ENCODE data around the gene GBE1. TPM values are rescaled to one million over a fixed set of nuclear protein-coding genes. Genes with fewer than 3 reads are reported as not detected.

The GBE1 gene
- total RNA-seq, 2 donors from 2014 or later: 9.6 to 15.8 TPM

DNA sequence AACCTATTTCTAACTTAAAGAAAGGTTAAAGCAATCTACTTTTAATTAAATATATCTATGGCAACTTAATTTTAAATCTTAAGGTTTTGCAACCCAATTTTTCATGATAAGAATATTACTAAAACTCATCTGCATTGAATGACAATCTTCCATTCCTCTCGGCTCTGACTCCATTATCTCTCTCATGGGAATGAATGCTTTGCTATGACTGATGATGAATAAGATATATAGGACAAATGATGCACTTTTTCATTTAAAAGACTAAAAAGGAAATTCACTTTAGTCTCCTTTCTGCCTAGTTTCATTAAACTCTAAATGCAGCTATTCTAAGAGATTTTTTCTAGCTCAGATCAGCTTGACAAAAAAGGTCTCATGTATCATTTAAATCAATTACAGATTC is 68.7 kb downstream of the GBE1 start:
- Histone ChIP-seq H3K4me1 (no peaks in the 10 kb centered on the region), H3K9me3 (no peaks in the 10 kb centered on the region), H3K4me3 (no peak overlapping the region), H3K27ac (no peak overlapping the region), H3K36me3 (replicated peaks in 1 of 2; ENCODE audit: insufficient read depth in 1 of 2, low read depth in 2 of 2) (no peaks in the 10 kb centered on the region), H3K27me3 (no peaks in the 10 kb centered on the region)
- ATAC-seq: no peak
- no peak for TF ChIP-seq POLR2A (IDR thresholded peaks at IDR 0.05)
- TF ChIP-seq, protein P1, sequence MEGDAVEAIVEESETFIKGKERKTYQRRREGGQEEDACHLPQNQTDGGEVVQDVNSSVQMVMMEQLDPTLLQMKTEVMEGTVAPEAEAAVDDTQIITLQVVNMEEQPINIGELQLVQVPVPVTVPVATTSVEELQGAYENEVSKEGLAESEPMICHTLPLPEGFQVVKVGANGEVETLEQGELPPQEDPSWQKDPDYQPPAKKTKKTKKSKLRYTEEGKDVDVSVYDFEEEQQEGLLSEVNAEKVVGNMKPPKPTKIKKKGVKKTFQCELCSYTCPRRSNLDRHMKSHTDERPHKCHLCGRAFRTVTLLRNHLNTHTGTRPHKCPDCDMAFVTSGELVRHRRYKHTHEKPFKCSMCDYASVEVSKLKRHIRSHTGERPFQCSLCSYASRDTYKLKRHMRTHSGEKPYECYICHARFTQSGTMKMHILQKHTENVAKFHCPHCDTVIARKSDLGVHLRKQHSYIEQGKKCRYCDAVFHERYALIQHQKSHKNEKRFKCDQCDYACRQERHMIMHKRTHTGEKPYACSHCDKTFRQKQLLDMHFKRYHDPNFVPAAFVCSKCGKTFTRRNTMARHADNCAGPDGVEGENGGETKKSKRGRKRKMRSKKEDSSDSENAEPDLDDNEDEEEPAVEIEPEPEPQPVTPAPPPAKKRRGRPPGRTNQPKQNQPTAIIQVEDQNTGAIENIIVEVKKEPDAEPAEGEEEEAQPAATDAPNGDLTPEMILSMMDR (IDR thresholded peaks at IDR 0.05): no peak
- WGBS, 2 donors: 82 to 100% methylated on average over 1 of the region's 1 CpG
- intact Hi-C loops (cut with DNase I): no loop called here
- no peak for DNase-seq

DNA sequence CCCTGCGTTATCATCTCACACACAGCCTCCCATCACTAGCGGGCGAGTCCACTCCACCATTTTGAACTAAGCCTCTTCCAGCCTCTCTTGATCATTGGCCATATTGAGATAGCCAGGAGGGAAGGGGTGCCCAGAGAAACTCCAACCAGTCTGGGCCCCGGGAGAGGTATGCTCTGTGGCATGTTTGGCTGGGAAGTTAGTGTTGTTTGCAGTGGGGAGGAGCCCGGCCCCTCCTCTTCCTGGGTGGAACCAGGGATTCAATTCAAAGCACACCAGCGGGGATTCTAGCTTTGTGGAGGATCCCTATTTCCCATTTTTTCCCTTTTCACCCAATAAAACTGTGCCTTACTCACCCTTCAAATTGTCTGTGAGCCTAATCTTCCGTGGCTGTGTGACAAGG is 71.8 kb downstream of the GBE1 start:
- intact Hi-C loops (cut with DNase I): no loop called here
- ATAC-seq (no peak), DNase-seq (no peak)
- 92 to 95% methylated on average over 7 of the region's 7 CpGs for WGBS, 2 donors
- no peaks in the 10 kb centered on the region for H3K9me3 ChIP-seq
- TF ChIP-seq POLR2A (IDR thresholded peaks at IDR 0.05): no peak
- TF ChIP-seq, protein P1 (IDR thresholded peaks at IDR 0.05): no peak
- no peak overlapping the region for H3K4me3 ChIP-seq
- no peaks in the 10 kb centered on the region for H3K36me3 ChIP-seq (replicated peaks in 1 of 2; ENCODE audit: insufficient read depth in 1 of 2, low read depth in 2 of 2)
- H3K27me3 ChIP-seq: no peaks in the 10 kb centered on the region
- no peak overlapping the region for H3K27ac ChIP-seq
- H3K4me1 ChIP-seq: peaks cover 10% of the 10 kb centered on the region

DNA sequence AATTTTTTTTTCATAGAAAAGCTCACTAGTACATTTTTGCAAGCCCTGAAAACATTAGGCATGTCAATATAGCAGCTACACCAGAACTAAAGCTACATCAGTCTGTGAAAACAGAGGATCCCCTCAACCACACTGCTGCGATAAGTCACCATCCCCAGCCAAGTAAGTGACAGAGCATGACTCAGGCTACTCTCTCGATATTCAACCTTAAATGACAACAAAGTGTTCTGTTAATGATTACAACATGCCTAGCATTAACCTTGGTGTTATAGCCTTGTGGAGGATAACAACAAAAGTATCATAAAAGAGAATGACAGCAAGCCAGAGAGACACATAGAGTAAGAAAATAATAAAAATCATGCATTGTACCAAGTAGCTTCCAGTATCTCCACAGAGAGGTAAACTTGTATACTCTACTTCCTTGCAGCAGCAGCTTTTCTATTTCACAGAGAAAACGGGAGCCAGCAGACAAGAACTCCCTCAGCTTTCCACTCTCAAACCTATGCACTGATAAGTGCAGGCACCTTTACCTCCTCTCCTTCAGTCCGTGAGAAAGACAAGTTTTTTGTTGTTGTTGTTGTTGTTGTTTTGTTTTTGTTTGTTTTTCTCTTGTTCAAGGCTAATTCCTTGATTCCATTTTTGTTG is 76.6 kb downstream of the GBE1 start:
- ATAC-seq: peak; percentile 94

DNA sequence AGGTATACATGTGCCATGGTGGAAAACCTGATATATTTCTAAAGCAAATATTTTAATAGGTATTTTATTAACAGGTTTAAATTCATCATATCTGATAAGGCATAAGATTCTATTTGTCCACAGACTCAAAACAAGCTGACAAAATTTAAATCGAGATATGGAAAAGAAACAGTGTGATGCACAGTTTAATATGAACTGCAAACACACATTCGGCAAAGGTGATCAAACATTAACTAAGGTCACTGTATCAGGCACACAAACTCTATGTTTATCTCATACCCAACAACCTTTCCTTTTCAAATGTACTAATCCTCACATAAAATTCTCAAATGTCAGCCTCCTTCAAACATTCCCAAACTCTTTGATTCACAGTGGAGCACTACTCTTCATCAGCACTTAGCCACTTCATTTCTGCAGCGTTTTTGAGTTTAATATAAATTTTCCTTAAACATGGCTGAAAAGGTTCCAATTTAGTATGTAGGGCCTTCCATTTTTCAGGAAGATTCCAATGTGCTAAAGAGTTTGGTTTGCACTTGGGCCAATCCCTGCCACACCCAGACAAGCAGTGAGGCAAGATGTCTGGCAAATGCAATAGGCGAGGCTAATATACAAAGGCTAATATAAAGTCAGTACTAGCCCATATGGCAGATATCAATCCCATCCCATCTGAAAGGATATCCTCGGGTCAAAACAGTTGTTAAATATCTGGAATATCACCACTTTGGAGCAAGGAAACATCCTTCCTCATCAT is 84.6 kb downstream of the GBE1 start:
- DNase-seq (no peak), ATAC-seq (no peak)
- no peak for TF ChIP-seq POLR2A (IDR thresholded peaks at IDR 0.05)
- TF ChIP-seq, protein P1 (IDR thresholded peaks at IDR 0.05): no peak
- H3K9me3 ChIP-seq: no peaks in the 10 kb centered on the region
- H3K36me3 ChIP-seq (replicated peaks in 1 of 2; ENCODE audit: insufficient read depth in 1 of 2, low read depth in 2 of 2): no peaks in the 10 kb centered on the region
- 56 to 59% methylated on average over 5 of the region's 5 CpGs for WGBS, 2 donors
- intact Hi-C loops (cut with DNase I): no loop called here
- H3K27me3 ChIP-seq: no peaks in the 10 kb centered on the region
- H3K27ac ChIP-seq: no peak overlapping the region
- peaks cover 8% of the 10 kb centered on the region for H3K4me1 ChIP-seq
- no peak overlapping the region for H3K4me3 ChIP-seq

More for the DNA sequence above, 76.6 kb downstream of the GBE1 start:
- no peaks in the 10 kb centered on the region for H3K9me3 ChIP-seq
- H3K27me3 ChIP-seq: no peaks in the 10 kb centered on the region
- 11 to 14% methylated on average over 4 of the region's 4 CpGs for WGBS, 2 donors
- intact Hi-C loops (cut with DNase I): no loop called here
- TF ChIP-seq, protein P1 (IDR thresholded peaks at IDR 0.05): no peak
- TF ChIP-seq POLR2A (IDR thresholded peaks at IDR 0.05): no peak
- H3K4me3 ChIP-seq: no peak overlapping the region
- no peaks in the 10 kb centered on the region for H3K36me3 ChIP-seq (replicated peaks in 1 of 2; ENCODE audit: insufficient read depth in 1 of 2, low read depth in 2 of 2)
- peak overlapping the region in 2 of 4 donors; percentile 1 to 2 for H3K27ac ChIP-seq
- peak in 1 of 4 donors; percentile 38 for DNase-seq
- H3K4me1 ChIP-seq: peaks cover 14% of the 10 kb centered on the region

Measured in body of pancreas (tissue), 4 donors.